Putamen (tissue), 1 donor: ENCODE results near the gene PGLYRP2.

Experiments
- DNase-seq: peaks from one replicate; pipeline ENCODE4 v3.0.0-alpha.2; 2016; ENCODE audit warnings: low spot score

PGLYRP2 gene

GRCh38 chr19:15439821-15440641 lies 39.3 kb downstream of the PGLYRP2 start:
- DNase-seq = no peak

GRCh38 chr19:15439078-15439799 lies 40.1 kb downstream of the PGLYRP2 start:
- DNase-seq = no peak

GRCh38 chr19:15438577-15438976 lies 40.7 kb downstream of the PGLYRP2 start:
- DNase-seq = no peak

- DNase-seq = no peak
These were observed 41.2 kb downstream of the PGLYRP2 start for GRCh38 chr19:15438124-15438496.

- no peak for DNase-seq
These were observed 41.8 kb downstream of the PGLYRP2 start for GRCh38 chr19:15437355-15438123.

- DNase-seq = no peak
These were observed 42.5 kb downstream of the PGLYRP2 start for GRCh38 chr19:15436826-15437110.

- no peak for DNase-seq
These were observed 43.1 kb downstream of the PGLYRP2 start for GRCh38 chr19:15436012-15436825.

GRCh38 chr19:15433519-15434069 lies 45.7 kb downstream of the PGLYRP2 start:
- no peak for DNase-seq

- peak; percentile 91 for DNase-seq
These were observed 46.4 kb downstream of the PGLYRP2 start for GRCh38 chr19:15432629-15433518.

GRCh38 chr19:15432018-15432494 lies 47.2 kb downstream of the PGLYRP2 start:
- no peak for DNase-seq

GRCh38 chr19:15431396-15432017 lies 47.8 kb downstream of the PGLYRP2 start:
- DNase-seq = no peak

GRCh38 chr19:15430526-15431120 lies 48.7 kb downstream of the PGLYRP2 start:
- no peak for DNase-seq

- no peak for DNase-seq
These were observed 49.4 kb downstream of the PGLYRP2 start for GRCh38 chr19:15429825-15430467.

- DNase-seq = no peak
These were observed 50.1 kb downstream of the PGLYRP2 start for GRCh38 chr19:15428956-15429824.

GRCh38 chr19:15427991-15428471 lies 51.3 kb downstream of the PGLYRP2 start:
- no peak for DNase-seq

- no peak for DNase-seq
These were observed 52.0 kb downstream of the PGLYRP2 start for GRCh38 chr19:15427350-15427700.

- DNase-seq = no peak
These were observed 52.6 kb downstream of the PGLYRP2 start for GRCh38 chr19:15426485-15427349.
